H9 (cell line): Measurements from ENCODE around the gene POU6F2. TPM values are rescaled to one million over a fixed set of nuclear protein-coding genes. Genes with fewer than 3 reads are reported as not detected.

ENCODE experiments used
- DNase-seq: peaks from one replicate; pipeline ENCODE4 v3.0.0-alpha.2; 2017
- H2AFZ ChIP-seq: one replicate; pipeline ENCODE4 v1.6.1; 2013; ENCODE audit warnings: mild to moderate bottlenecking, low read length, control low read depth, moderate library complexity
- H2AK5ac ChIP-seq: 2 replicates; pipeline ENCODE4 v1.6.1; 2013; ENCODE audit warnings: low read length, control low read depth, mixed read lengths; ENCODE audit not compliant: insufficient read length
- H2BK120ac ChIP-seq: one replicate; pipeline ENCODE4 v1.6.1; 2013; ENCODE audit warnings: low read depth, mild to moderate bottlenecking, low read length, control low read depth, inconsistent platforms; ENCODE audit not compliant: poor library complexity, severe bottlenecking
- H2BK12ac ChIP-seq: 2 replicates; pipeline ENCODE4 v1.6.1; 2013; ENCODE audit warnings: low read length, control low read depth, mixed read lengths, low read depth; ENCODE audit not compliant: insufficient read length
- H2BK15ac ChIP-seq: 2 replicates; pipeline ENCODE4 v1.6.1; 2013; ENCODE audit warnings: low read depth, low read length, control low read depth
- H2BK20ac ChIP-seq: one replicate; pipeline ENCODE4 v1.6.1; 2013; ENCODE audit warnings: low read depth, mild to moderate bottlenecking, low read length, control low read depth, inconsistent platforms; ENCODE audit not compliant: poor library complexity, severe bottlenecking
- H2BK5ac ChIP-seq: 2 replicates; pipeline ENCODE4 v1.6.1; 2013; ENCODE audit warnings: low read length, control low read depth, mixed read lengths; ENCODE audit not compliant: insufficient read length
- H3K14ac ChIP-seq: 2 replicates; pipeline ENCODE4 v1.6.1; 2013; ENCODE audit warnings: low read length, control low read depth; ENCODE audit not compliant: insufficient read depth
- H3K18ac ChIP-seq: 2 replicates; pipeline ENCODE4 v1.6.1; 2013; ENCODE audit warnings: low read depth, mild to moderate bottlenecking, mixed read lengths, low read length, control low read depth; ENCODE audit not compliant: insufficient read length
- H3K23ac ChIP-seq: 2 replicates; pipeline ENCODE4 v1.6.1; 2013; ENCODE audit warnings: low read length, control low read depth, mixed read lengths, low read depth; ENCODE audit not compliant: insufficient read length
- H3K23me2 ChIP-seq: 2 replicates; pipeline ENCODE4 v1.6.1; 2013; ENCODE audit warnings: low read depth, mild to moderate bottlenecking, mixed read lengths, low read length, control low read depth; ENCODE audit not compliant: insufficient read length, poor library complexity, severe bottlenecking
- H3K27ac ChIP-seq: 2 replicates; pipeline ENCODE4 v1.5.1; 2013; ENCODE audit warnings: low read length, control low read depth, mixed read lengths, low read depth; ENCODE audit not compliant: insufficient read length
- H3K27me3 ChIP-seq: 2 replicates; pipeline ENCODE4 v1.6.1; 2013; ENCODE audit warnings: low read length, control low read depth, inconsistent platforms; ENCODE audit not compliant: insufficient read depth
- H3K4ac ChIP-seq: 2 replicates; pipeline ENCODE4 v1.6.1; 2013; ENCODE audit warnings: low read depth, mild to moderate bottlenecking, control low read depth, inconsistent platforms, low read length, moderate library complexity
- H3K4me1 ChIP-seq: 2 replicates; pipeline ENCODE4 v1.6.1; 2013; ENCODE audit warnings: low read length, control low read depth, inconsistent platforms; ENCODE audit not compliant: insufficient read depth
- H3K4me2 ChIP-seq: 2 replicates; pipeline ENCODE4 v1.6.1; 2013; ENCODE audit warnings: low read length, control low read depth, mixed read lengths; ENCODE audit not compliant: insufficient read length, insufficient read depth
- H3K56ac ChIP-seq: 2 replicates; pipeline ENCODE4 v1.6.1; 2013; ENCODE audit warnings: low read depth, mild to moderate bottlenecking, mixed read lengths, low read length, control low read depth; ENCODE audit not compliant: insufficient read length
- H3K79me1 ChIP-seq: 2 replicates; pipeline ENCODE4 v1.6.1; 2013; ENCODE audit warnings: low read depth, mild to moderate bottlenecking, moderate library complexity, low read length, control low read depth, inconsistent platforms; ENCODE audit not compliant: insufficient read depth, poor library complexity, severe bottlenecking
- H3K79me2 ChIP-seq: 2 replicates; pipeline ENCODE4 v1.6.1; 2013; ENCODE audit warnings: low read length, control low read depth, inconsistent platforms; ENCODE audit not compliant: insufficient read depth
- H3K9ac ChIP-seq: 2 replicates; pipeline ENCODE4 v1.6.1; 2013; ENCODE audit warnings: low read length, control low read depth, mixed read lengths; ENCODE audit not compliant: insufficient read length; ENCODE audit errors: extremely low read depth
- H3K9me3 ChIP-seq: one replicate; pipeline ENCODE4 v1.6.1; 2013; ENCODE audit warnings: low read depth, low read length, inconsistent platforms; ENCODE audit not compliant: control insufficient read depth
- H3T11ph ChIP-seq: one replicate; pipeline ENCODE4 v1.6.1; 2013; ENCODE audit warnings: mild to moderate bottlenecking, low read length, control low read depth, inconsistent platforms
- H4K20me1 ChIP-seq: one replicate; pipeline ENCODE4 v1.6.1; 2013; ENCODE audit not compliant: control insufficient read depth, insufficient read length, insufficient read depth
- H4K5ac ChIP-seq: 2 replicates; pipeline ENCODE4 v1.6.1; 2013; ENCODE audit warnings: low read depth, mild to moderate bottlenecking, mixed read lengths, low read length, control low read depth; ENCODE audit not compliant: insufficient read length
- H4K8ac ChIP-seq: replicated peaks from 2 replicates; pipeline ENCODE4 v1.6.1; 2013; ENCODE audit warnings: low read length, control low read depth, mixed read lengths, low read depth; ENCODE audit not compliant: insufficient read length
- H4K91ac ChIP-seq: 2 replicates; pipeline ENCODE4 v1.6.1; 2013; ENCODE audit warnings: low read depth, mild to moderate bottlenecking, moderate library complexity, mixed read lengths, low read length, control low read depth; ENCODE audit not compliant: insufficient read length
- H3K27ac Mint-ChIP-seq, 3 experiments: 2 replicates in 2 of 3; 3 replicates in 1 of 3; pipeline ENCODE4 v1.8.0; 2020 to 2021; ENCODE audit warnings: mixed read lengths in 3 of 3, mild to moderate bottlenecking in 1 of 3, moderate library complexity in 1 of 3
- H3K27me3 Mint-ChIP-seq: 2 replicates; pipeline ENCODE4 v1.8.0; 2021; ENCODE audit warnings: low read depth, mild to moderate bottlenecking, moderate library complexity, mixed read lengths
- H3K36me3 Mint-ChIP-seq, 3 experiments: 2 replicates in 2 of 3; 3 replicates in 1 of 3; pipeline ENCODE4 v1.8.0; 2020 to 2021; ENCODE audit warnings: low read depth in 3 of 3, mixed read lengths in 3 of 3; ENCODE audit not compliant: insufficient read depth in 1 of 3
- H3K4me1 Mint-ChIP-seq, 2 experiments: 2 replicates each; pipeline ENCODE4 v1.8.0; 2020; ENCODE audit warnings: mixed read lengths in 2 of 2
- H3K4me3 Mint-ChIP-seq, 2 experiments: 2 replicates in 1 of 2; 3 replicates in 1 of 2; pipeline ENCODE4 v1.8.0; 2020 to 2021; ENCODE audit warnings: mild to moderate bottlenecking in 2 of 2, mixed read lengths in 2 of 2, moderate library complexity in 1 of 2
- H3K9me3 Mint-ChIP-seq, 2 experiments: 2 replicates in 1 of 2; 3 replicates in 1 of 2; pipeline ENCODE4 v1.8.0; 2020; ENCODE audit warnings: mild to moderate bottlenecking in 2 of 2, mixed read lengths in 2 of 2, moderate library complexity in 1 of 2
- WGBS: extraction: QIAGEN DNeasy Blood & Tissue Kit; methylation state at CpG from one replicate; pipeline ENCODE4 v1.1.7; 2013; ENCODE audit warnings: missing lambda C conversion rate, low lambda C conversion rate, mixed read lengths; ENCODE audit not compliant: insufficient read length; ENCODE audit errors: extremely low coverage; 5-methylcytosine and 5-hydroxymethylcytosine counted together
- total RNA-seq: library from RNA; stranded (reverse); gene quantifications from 2 replicates; pipeline ENCODE4 v1.2.1, GENCODE V29; 2021
- TF ChIP-seq, protein P1 (sequence below): fragments of 200-600 bp; sonication (generic); conservative IDR thresholded peaks from 3 replicates; pipeline ENCODE4 v1.8.0; 2021; ENCODE audit warnings: antibody characterized with exemption, mild to moderate bottlenecking

Gene POU6F2
- total RNA-seq, 1 experiment from 2014 or later = 1.9 TPM

DNA sequence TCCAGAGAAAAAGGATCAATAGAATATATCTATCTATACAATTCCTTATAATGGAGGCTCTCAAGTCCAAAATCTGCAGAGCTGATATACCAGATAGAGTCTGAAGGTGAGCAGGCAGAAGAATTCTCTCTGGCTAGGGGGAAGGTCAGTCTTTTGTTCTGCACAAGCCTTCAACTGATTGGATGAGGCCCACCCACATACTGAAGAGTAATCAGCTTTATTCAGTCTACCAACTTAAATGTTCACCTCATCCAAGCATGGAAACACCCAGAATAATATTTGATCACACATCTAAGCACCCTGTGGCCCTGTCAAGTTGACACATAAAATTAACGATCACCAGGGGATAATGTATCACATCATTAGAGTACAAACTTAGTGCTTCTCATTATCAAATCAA is 394.7 kb downstream of the POU6F2 start:
- H3K4me3 Mint-ChIP-seq = no peak overlapping the region
- H3K9ac ChIP-seq = no peak overlapping the region
- no peaks in the 10 kb centered on the region for H3K4me1 ChIP-seq
- no peak overlapping the region for H2BK15ac ChIP-seq
- H3K79me2 ChIP-seq = no peaks in the 10 kb centered on the region
- no peak overlapping the region for H4K5ac ChIP-seq
- H2BK5ac ChIP-seq = no peak overlapping the region
- H4K8ac ChIP-seq = no peak overlapping the region
- no peak overlapping the region for H3K18ac ChIP-seq
- H4K20me1 ChIP-seq = no peaks in the 10 kb centered on the region
- H3K27ac Mint-ChIP-seq = no peak overlapping the region
- H3K4me1 Mint-ChIP-seq = peaks cover 4% of the 10 kb centered on the region in 2 experiments; a peak in 3 of 4 replicates
- H3K4me2 ChIP-seq = no peak overlapping the region
- H2BK12ac ChIP-seq = no peak overlapping the region
- no peak overlapping the region for H3K56ac ChIP-seq
- no peaks in the 10 kb centered on the region for H3K27me3 Mint-ChIP-seq
- H3K27me3 ChIP-seq = no peaks in the 10 kb centered on the region
- TF ChIP-seq, protein P1, sequence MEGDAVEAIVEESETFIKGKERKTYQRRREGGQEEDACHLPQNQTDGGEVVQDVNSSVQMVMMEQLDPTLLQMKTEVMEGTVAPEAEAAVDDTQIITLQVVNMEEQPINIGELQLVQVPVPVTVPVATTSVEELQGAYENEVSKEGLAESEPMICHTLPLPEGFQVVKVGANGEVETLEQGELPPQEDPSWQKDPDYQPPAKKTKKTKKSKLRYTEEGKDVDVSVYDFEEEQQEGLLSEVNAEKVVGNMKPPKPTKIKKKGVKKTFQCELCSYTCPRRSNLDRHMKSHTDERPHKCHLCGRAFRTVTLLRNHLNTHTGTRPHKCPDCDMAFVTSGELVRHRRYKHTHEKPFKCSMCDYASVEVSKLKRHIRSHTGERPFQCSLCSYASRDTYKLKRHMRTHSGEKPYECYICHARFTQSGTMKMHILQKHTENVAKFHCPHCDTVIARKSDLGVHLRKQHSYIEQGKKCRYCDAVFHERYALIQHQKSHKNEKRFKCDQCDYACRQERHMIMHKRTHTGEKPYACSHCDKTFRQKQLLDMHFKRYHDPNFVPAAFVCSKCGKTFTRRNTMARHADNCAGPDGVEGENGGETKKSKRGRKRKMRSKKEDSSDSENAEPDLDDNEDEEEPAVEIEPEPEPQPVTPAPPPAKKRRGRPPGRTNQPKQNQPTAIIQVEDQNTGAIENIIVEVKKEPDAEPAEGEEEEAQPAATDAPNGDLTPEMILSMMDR = no peak
- H2AFZ ChIP-seq = no peak overlapping the region
- no peak overlapping the region for H4K91ac ChIP-seq
- H2BK120ac ChIP-seq = no peak overlapping the region
- no peak overlapping the region for H3K23ac ChIP-seq
- no peak for DNase-seq
- no peak overlapping the region for H2BK20ac ChIP-seq
- H3K9me3 ChIP-seq = no peaks in the 10 kb centered on the region
- H3K14ac ChIP-seq = no peak overlapping the region
- peaks cover 0 to 9% (median 0%) of the 10 kb centered on the region in 3 experiments; a peak in 3 of 7 replicates for H3K36me3 Mint-ChIP-seq
- H3K23me2 ChIP-seq = no peaks in the 10 kb centered on the region
- no peaks in the 10 kb centered on the region for H3K79me1 ChIP-seq
- H3K9me3 Mint-ChIP-seq = peaks cover 3 to 12% of the 10 kb centered on the region in 2 experiments; a peak in 3 of 5 replicates
- H3K27ac ChIP-seq = no peak overlapping the region
- no peak overlapping the region for H3K4ac ChIP-seq
- H2AK5ac ChIP-seq = no peak overlapping the region
- H3T11ph ChIP-seq = no peak overlapping the region
- no CpG with 5 or more reads among the region's 1 CpG for WGBS
